Lower lobe of right lung (tissue), 2 donors: ENCODE data around the gene DDR2. TPM values are rescaled to one million over a fixed set of nuclear protein-coding genes. Genes with fewer than 3 reads are reported as not detected.

Experiments used
- ATAC-seq, 2 donors: fragments of 200-7000 bp; cut with Tn5 transposase; one replicate each; pipeline ENCODE4 v1.9.1; 2020 to 2022; ENCODE audit warnings: mild to moderate bottlenecking in 2 of 2, moderate library complexity in 2 of 2
- DNase-seq: peaks from one replicate; pipeline ENCODE4 v3.0.0-alpha.2; 2020
- H3K27ac ChIP-seq: fragments of 200-600 bp; one replicate; pipeline ENCODE4 v1.8.0; 2022
- H3K27me3 ChIP-seq: fragments of 200-600 bp; one replicate; pipeline ENCODE4 v1.8.0; 2022; ENCODE audit warnings: low read depth
- H3K36me3 ChIP-seq: fragments of 200-600 bp; one replicate; pipeline ENCODE4 v1.8.0; 2022; ENCODE audit warnings: mild to moderate bottlenecking
- H3K4me1 ChIP-seq: fragments of 200-600 bp; one replicate; pipeline ENCODE4 v1.8.0; 2022
- H3K4me3 ChIP-seq: fragments of 200-600 bp; one replicate; pipeline ENCODE4 v1.8.0; 2022; ENCODE audit warnings: mild to moderate bottlenecking
- H3K9me3 ChIP-seq: fragments of 200-600 bp; one replicate; pipeline ENCODE4 v1.8.0; 2022
- intact Hi-C: fragments of 100-400 bp; cut with DNase I; formaldehyde crosslinking; loops from one replicate; pipeline ENCODE4 v1.11.0; 2022
- total RNA-seq: library from RNA; stranded (reverse); fragmentation: NEBNext Ultra II Directional; extraction: Animal tissue kit (Norgen Biotek cat#: 25700); gene quantifications from one replicate; pipeline ENCODE4 v1.2.1, GENCODE V29; 2021
- TF ChIP-seq, protein P1 (sequence below): fragments of 200-600 bp; IDR thresholded peaks from one replicate; pipeline ENCODE4 v1.8.0; 2022; ENCODE audit warnings: antibody characterized with exemption, mild to moderate bottlenecking
- donor health status: DM: no; HTN: yes; CAD: no; lungs with severe emphysema.

The DDR2 gene
- total RNA-seq, 1 donor from 2014 or later, result 47.0 TPM

DNA sequence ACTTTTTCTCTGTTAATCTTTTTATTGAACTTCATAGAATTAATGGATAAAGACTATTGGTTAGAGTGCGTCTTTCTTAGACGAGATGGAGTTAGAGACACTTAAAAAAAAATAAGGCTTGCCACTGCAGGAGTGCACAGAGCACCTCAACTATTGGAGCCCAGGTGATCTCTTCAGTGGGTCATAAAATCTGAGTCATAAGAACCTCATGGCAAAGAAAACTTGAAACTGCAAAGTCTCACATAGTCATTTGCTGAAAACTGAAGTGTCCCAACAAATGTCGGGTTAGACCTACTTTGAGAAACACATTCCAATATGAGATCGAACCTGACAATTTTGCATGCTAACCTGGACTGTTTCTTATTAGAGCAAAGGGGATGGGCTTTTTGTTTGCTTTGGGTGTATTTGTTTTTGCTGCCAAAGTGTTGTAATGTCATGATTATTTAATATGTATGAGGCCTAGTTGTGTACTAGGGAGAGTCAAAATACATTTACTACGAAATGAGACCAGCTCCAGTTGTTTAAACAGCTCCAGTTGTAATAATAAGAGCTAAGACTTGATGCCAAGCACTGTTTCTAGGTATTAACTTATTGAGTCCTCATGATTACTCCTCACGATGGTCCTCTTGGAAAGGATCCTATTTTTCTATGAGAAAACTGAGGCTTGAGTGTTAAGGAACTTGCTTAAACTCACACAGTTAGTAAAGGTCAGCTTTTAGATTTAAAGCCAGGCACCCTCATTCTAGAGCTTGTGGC, 65.1 kb downstream of the DDR2 start:
- no peak for DNase-seq
- Histone ChIP-seq H3K4me3 (no peak overlapping the region), H3K27me3 (no peaks in the 10 kb centered on the region), H3K36me3 (no peaks in the 10 kb centered on the region), H3K27ac (no peak overlapping the region), H3K4me1 (peaks cover 25% of the 10 kb centered on the region), H3K9me3 (no peaks in the 10 kb centered on the region)
- ATAC-seq, result no peak
- intact Hi-C loops, result no loop called here
- TF ChIP-seq, protein P1, sequence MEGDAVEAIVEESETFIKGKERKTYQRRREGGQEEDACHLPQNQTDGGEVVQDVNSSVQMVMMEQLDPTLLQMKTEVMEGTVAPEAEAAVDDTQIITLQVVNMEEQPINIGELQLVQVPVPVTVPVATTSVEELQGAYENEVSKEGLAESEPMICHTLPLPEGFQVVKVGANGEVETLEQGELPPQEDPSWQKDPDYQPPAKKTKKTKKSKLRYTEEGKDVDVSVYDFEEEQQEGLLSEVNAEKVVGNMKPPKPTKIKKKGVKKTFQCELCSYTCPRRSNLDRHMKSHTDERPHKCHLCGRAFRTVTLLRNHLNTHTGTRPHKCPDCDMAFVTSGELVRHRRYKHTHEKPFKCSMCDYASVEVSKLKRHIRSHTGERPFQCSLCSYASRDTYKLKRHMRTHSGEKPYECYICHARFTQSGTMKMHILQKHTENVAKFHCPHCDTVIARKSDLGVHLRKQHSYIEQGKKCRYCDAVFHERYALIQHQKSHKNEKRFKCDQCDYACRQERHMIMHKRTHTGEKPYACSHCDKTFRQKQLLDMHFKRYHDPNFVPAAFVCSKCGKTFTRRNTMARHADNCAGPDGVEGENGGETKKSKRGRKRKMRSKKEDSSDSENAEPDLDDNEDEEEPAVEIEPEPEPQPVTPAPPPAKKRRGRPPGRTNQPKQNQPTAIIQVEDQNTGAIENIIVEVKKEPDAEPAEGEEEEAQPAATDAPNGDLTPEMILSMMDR, result no peak

DNA sequence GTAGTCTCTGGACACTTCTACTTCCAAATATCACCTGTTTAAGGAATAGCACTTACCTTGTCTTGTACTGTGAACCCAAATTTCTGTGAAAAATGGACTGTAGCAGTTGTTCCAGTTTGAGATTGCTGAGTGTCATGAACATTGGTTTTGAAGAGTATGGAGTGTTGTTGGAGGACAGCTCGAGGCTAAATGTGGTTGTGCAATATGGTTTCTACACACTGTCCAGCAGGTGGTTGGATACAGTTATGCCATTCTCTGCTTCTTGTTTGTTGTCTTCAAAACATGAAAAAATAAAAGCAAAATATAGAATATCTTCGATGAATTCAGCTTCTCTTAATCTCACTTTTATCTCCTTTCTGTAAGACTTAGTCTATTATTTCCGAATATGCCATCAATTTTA, 67.1 kb downstream of the DDR2 start:
- intact Hi-C loops, result no loop called here
- H3K27me3 ChIP-seq, result no peaks in the 10 kb centered on the region
- H3K4me3 ChIP-seq, result no peak overlapping the region
- TF ChIP-seq, protein P1, result no peak
- peaks cover 25% of the 10 kb centered on the region for H3K4me1 ChIP-seq
- H3K36me3 ChIP-seq, result no peaks in the 10 kb centered on the region
- H3K27ac ChIP-seq, result no peak overlapping the region
- H3K9me3 ChIP-seq, result no peaks in the 10 kb centered on the region
- ATAC-seq (no peak), DNase-seq (no peak)

DNA sequence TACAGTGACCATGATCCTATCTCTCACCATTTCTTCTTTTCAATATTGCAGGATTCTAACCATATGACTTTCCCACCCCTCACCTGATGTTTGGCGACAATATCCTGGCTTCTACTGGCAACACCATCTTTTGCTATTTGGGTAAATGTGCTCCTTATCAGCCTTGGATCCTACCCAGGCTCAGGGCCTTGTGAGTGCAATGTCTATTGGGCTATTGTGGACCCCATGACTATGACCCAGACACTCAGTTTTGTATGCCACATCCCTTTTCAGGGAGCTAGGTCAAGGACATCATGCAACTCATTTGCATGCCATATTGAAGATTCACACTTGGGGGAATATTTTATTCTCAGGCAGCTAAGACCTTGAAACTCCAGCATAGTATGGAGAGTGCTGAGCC, 67.9 kb downstream of the DDR2 start:
- DNase-seq (no peak), ATAC-seq (no peak)
- Histone ChIP-seq H3K27me3 (no peaks in the 10 kb centered on the region), H3K36me3 (no peaks in the 10 kb centered on the region), H3K27ac (no peak overlapping the region), H3K4me1 (peaks cover 25% of the 10 kb centered on the region), H3K4me3 (no peak overlapping the region), H3K9me3 (no peaks in the 10 kb centered on the region)
- TF ChIP-seq, protein P1, result no peak
- intact Hi-C loops, result no loop called here

DNA sequence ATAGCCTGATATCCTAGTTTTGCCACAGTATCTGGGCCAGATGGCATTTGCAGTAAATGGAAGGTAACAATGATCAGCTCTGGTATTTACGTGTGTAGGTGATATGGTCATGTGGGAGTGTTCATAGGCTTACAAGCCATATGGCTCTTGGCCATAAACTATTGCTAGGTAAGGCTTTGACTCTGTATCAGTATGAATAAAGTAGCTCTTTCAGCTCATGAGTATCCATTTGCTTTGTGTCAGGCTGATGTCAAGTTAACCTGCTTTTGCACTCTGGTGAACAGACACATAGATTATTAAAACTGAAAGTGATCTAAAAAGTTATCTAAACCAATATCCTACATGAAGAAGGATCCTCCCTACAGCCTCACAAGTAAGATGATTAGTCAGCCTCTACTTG, 69.0 kb downstream of the DDR2 start:
- H3K9me3 ChIP-seq, result no peaks in the 10 kb centered on the region
- H3K27me3 ChIP-seq, result no peaks in the 10 kb centered on the region
- no peak overlapping the region for H3K27ac ChIP-seq
- intact Hi-C loops, result no loop called here
- H3K36me3 ChIP-seq, result no peaks in the 10 kb centered on the region
- DNase-seq (no peak), ATAC-seq (no peak)
- TF ChIP-seq, protein P1, result no peak
- peaks cover 21% of the 10 kb centered on the region for H3K4me1 ChIP-seq
- no peak overlapping the region for H3K4me3 ChIP-seq

DNA sequence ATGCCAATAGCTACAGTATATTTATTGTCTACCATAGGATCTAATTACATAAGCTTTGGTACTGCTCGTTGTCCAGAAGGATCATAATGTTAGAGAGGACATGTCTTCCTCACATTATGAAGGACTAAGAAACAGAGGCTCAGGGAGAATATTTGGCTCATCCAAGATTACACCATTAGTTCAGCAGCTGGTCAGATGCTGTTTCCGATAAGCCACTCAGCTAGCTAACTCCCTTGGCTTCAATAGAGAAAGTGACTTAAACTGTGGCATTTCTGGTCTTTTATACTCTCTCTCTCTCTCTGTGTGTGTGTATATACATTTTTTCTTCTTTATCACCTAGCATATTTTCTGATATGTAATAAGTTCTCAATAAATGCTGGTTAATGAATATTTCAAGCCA, 70.4 kb downstream of the DDR2 start:
- H3K36me3 ChIP-seq, result no peaks in the 10 kb centered on the region
- ATAC-seq (no peak), DNase-seq (no peak)
- H3K27ac ChIP-seq, result no peak overlapping the region
- peaks cover 10% of the 10 kb centered on the region for H3K4me1 ChIP-seq
- no peaks in the 10 kb centered on the region for H3K9me3 ChIP-seq
- TF ChIP-seq, protein P1, result no peak
- H3K4me3 ChIP-seq, result no peak overlapping the region
- intact Hi-C loops, result no loop called here
- H3K27me3 ChIP-seq, result no peaks in the 10 kb centered on the region
